Esophagus squamous epithelium (tissue), 5 donors: ENCODE results near the gene USP19. TPM values are rescaled to one million over a fixed set of nuclear protein-coding genes. Genes with fewer than 3 reads are reported as not detected.
A peak's percentile ranks its signal among the peaks of the same experiment; 100 is the strongest.

Experiments used
- DNase-seq: peaks from one replicate; lab custom pipeline; 2025; lab: John Stamatoyannopoulos, UW
- H3K27ac ChIP-seq, 4 donors: fragments of 200-600 bp; sonication (generic); one replicate each; pipeline ENCODE4 v1.5.1; 2016 to 2019; ENCODE audit warnings: mild to moderate bottlenecking in 1 of 4
- H3K27me3 ChIP-seq, 4 donors: fragments of 200-600 bp; sonication (generic); 1 replicate in 3 of 4; 2 replicates in 1 of 4; pipeline versions ENCODE4 v1.5.1 to v1.6.0; 2017 to 2021; ENCODE audit warnings: antibody characterized with exemption in 1 of 4
- H3K36me3 ChIP-seq, 3 donors: fragments of 200-600 bp; sonication (generic); one replicate each; pipeline ENCODE4 v1.5.1; 2016 to 2019
- H3K4me1 ChIP-seq, 3 donors: fragments of 200-600 bp; sonication (generic); one replicate each; pipeline ENCODE4 v1.5.1; 2017 to 2019
- H3K4me3 ChIP-seq, 4 donors: fragments of 200-600 bp; sonication (generic); 1 replicate in 3 of 4; 2 replicates in 1 of 4; pipeline ENCODE4 v1.5.1; 2016 to 2019; ENCODE audit warnings: mild to moderate bottlenecking in 2 of 4, moderate library complexity in 1 of 4
- H3K9me3 ChIP-seq, 3 donors: fragments of 200-600 bp; sonication (generic); one replicate each; pipeline ENCODE4 v1.5.1; 2016 to 2019
- POLR2A ChIP-seq, 4 donors: fragments of 450-650 bp; IDR thresholded peaks; one replicate each; pipeline ENCODE4 v1.6.1; 2017; ENCODE audit warnings: antibody characterized with exemption in 4 of 4, mild to moderate bottlenecking in 4 of 4, moderate library complexity in 3 of 4
- WGBS, 2 donors: methylation state at CpG; one replicate each; pipeline ENCODE4 v1.1.5; 2018; 5-methylcytosine and 5-hydroxymethylcytosine counted together
- intact Hi-C: fragments of 100-400 bp; cut with DNase I; formaldehyde crosslinking; loops from one replicate; pipeline ENCODE4 v1.15.0; 2022
- total RNA-seq, 4 donors: library from RNA; depleted of rRNA; stranded (reverse); fragments of >200 nt; gene quantifications; one replicate each; pipeline ENCODE4 v1.1.0, GENCODE V29; 2016
- TF ChIP-seq, protein P1 (sequence below), 6 experiments: fragments of 450-650 bp in 4 of 6; fragments of 200-600 bp in 2 of 6; sonication (generic) in 2 of 6; IDR thresholded peaks; one replicate each; pipeline ENCODE4 v1.5.1; 2016 to 2019; ENCODE audit warnings: antibody characterized with exemption in 6 of 6, mild to moderate bottlenecking in 4 of 6, moderate library complexity in 4 of 6
- donor health status: DM: yes; HTN: yes; CAD: no.

Gene USP19, protein sequence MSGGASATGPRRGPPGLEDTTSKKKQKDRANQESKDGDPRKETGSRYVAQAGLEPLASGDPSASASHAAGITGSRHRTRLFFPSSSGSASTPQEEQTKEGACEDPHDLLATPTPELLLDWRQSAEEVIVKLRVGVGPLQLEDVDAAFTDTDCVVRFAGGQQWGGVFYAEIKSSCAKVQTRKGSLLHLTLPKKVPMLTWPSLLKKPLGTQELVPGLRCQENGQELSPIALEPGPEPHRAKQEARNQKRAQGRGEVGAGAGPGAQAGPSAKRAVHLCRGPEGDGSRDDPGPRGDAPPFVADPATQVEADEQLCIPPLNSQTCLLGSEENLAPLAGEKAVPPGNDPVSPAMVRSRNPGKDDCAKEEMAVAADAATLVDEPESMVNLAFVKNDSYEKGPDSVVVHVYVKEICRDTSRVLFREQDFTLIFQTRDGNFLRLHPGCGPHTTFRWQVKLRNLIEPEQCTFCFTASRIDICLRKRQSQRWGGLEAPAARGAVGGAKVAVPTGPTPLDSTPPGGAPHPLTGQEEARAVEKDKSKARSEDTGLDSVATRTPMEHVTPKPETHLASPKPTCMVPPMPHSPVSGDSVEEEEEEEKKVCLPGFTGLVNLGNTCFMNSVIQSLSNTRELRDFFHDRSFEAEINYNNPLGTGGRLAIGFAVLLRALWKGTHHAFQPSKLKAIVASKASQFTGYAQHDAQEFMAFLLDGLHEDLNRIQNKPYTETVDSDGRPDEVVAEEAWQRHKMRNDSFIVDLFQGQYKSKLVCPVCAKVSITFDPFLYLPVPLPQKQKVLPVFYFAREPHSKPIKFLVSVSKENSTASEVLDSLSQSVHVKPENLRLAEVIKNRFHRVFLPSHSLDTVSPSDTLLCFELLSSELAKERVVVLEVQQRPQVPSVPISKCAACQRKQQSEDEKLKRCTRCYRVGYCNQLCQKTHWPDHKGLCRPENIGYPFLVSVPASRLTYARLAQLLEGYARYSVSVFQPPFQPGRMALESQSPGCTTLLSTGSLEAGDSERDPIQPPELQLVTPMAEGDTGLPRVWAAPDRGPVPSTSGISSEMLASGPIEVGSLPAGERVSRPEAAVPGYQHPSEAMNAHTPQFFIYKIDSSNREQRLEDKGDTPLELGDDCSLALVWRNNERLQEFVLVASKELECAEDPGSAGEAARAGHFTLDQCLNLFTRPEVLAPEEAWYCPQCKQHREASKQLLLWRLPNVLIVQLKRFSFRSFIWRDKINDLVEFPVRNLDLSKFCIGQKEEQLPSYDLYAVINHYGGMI (N-terminal part only)
- total RNA-seq: 10 to 100 TPM; 37.8 to 52.3 (median 40.7) TPM

- TF ChIP-seq POLR2A (IDR thresholded peaks at IDR 0.05): peak in 3 of 4 donors; percentile 75 to 86 (median 84)
- TF ChIP-seq, protein P1, sequence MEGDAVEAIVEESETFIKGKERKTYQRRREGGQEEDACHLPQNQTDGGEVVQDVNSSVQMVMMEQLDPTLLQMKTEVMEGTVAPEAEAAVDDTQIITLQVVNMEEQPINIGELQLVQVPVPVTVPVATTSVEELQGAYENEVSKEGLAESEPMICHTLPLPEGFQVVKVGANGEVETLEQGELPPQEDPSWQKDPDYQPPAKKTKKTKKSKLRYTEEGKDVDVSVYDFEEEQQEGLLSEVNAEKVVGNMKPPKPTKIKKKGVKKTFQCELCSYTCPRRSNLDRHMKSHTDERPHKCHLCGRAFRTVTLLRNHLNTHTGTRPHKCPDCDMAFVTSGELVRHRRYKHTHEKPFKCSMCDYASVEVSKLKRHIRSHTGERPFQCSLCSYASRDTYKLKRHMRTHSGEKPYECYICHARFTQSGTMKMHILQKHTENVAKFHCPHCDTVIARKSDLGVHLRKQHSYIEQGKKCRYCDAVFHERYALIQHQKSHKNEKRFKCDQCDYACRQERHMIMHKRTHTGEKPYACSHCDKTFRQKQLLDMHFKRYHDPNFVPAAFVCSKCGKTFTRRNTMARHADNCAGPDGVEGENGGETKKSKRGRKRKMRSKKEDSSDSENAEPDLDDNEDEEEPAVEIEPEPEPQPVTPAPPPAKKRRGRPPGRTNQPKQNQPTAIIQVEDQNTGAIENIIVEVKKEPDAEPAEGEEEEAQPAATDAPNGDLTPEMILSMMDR (IDR thresholded peaks at IDR 0.05): peak in 2 of 6 experiments; percentile 15 to 19
- Histone ChIP-seq H3K4me3 (peak within 1 kb of the TSS; percentile 84 to 98 (median 90)), H3K9me3 (no peaks in the 10 kb centered on the region), H3K27ac (peak within 1 kb of the TSS; percentile 92 to 99 (median 97)), H3K27me3 (no peaks in the 10 kb centered on the region), H3K4me1 (peaks cover 11 to 29% (median 21%) of the 10 kb centered on the region in 3 donors), H3K36me3 (peaks cover 50 to 84% (median 66%) of the 10 kb centered on the region in 3 donors)
- 1 to 3% methylated on average over 13 to 26 of the region's 70 CpGs for WGBS, 2 donors
- intact Hi-C loops: no loop called here
- DNase-seq: peak; percentile 60
Measured at GRCh38 chr3:49120438-49121131, at the start of gene USP19. TSS of gene USP19 (minus strand) at chr3:49120823. CDS start at chr3:49119145, 1,678 bp downstream.

GRCh38 chr3:49166752-49167556 lies 46.3 kb upstream of the USP19 start:
- Histone ChIP-seq H3K27me3 (no peaks in the 10 kb centered on the region), H3K4me3 (peak overlapping the region in 3 of 4 donors; percentile 80 to 96 (median 84)), H3K4me1 (peaks cover 25 to 51% (median 25%) of the 10 kb centered on the region in 3 donors), H3K9me3 (no peaks in the 10 kb centered on the region), H3K36me3 (peaks cover 15 to 29% (median 17%) of the 10 kb centered on the region in 3 donors), H3K27ac (peak overlapping the region; percentile 86 to 96 (median 94))
- DNase-seq: no peak
- TF ChIP-seq POLR2A (IDR thresholded peaks at IDR 0.05): no peak
- TF ChIP-seq, protein P1 (IDR thresholded peaks at IDR 0.05): no peak
- 60 to 100% methylated on average over 1 to 4 of the region's 6 CpGs for WGBS, 2 donors
- intact Hi-C loops: loop anchor here (10.0 kb wide), 1 partner anchor 278 kb away; no protein-coding TSS in a partner anchor

- H3K36me3 ChIP-seq: peaks cover 15 to 38% (median 17%) of the 10 kb centered on the region in 3 donors
- H3K4me1 ChIP-seq: peaks cover 20 to 44% (median 24%) of the 10 kb centered on the region in 3 donors
- TF ChIP-seq, protein P1 (IDR thresholded peaks at IDR 0.05): no peak
- TF ChIP-seq POLR2A (IDR thresholded peaks at IDR 0.05): peak in 2 of 4 donors; percentile 56 to 67
- no peaks in the 10 kb centered on the region for H3K27me3 ChIP-seq
- peak within 1 kb of the TSS; percentile 86 to 96 (median 94) for H3K27ac ChIP-seq
- peak within 1 kb of the TSS; percentile 80 to 96 (median 86) for H3K4me3 ChIP-seq
- intact Hi-C loops: loop anchor here (10.0 kb wide), 1 partner anchor 279 kb away; no protein-coding TSS in a partner anchor
- 0 to 23% methylated on average over 2 to 9 of the region's 69 CpGs for WGBS, 2 donors
- no peak for DNase-seq
- H3K9me3 ChIP-seq: no peaks in the 10 kb centered on the region
Measured at GRCh38 chr3:49165771-49166751, 45.4 kb upstream of the USP19 start, which contains the start of gene CCDC71. TSS of gene CCDC71 (minus strand) at chr3:49166331. CDS start at chr3:49164208, 2,123 bp downstream.
